Transverse colon (tissue), 4 donors: ENCODE measurements around the gene TIMM10B. TPM values are rescaled to one million over a fixed set of nuclear protein-coding genes. Genes with fewer than 3 reads are reported as not detected.

ENCODE experiments used
- DNase-seq: peaks from one replicate; pipeline ENCODE4 v3.0.0-alpha.2; 2019
- H3K27ac ChIP-seq, 4 donors: fragments of 200-600 bp; sonication (generic); 2 replicates each; pipeline ENCODE4 v1.5.1; 2016 to 2018; ENCODE audit warnings: inconsistent platforms in 4 of 4
- H3K27me3 ChIP-seq: fragments of 200-600 bp; sonication (generic); 2 replicates; pipeline ENCODE4 v1.5.1; 2017; ENCODE audit warnings: inconsistent platforms
- H3K36me3 ChIP-seq, 4 donors: fragments of 200-600 bp; sonication (generic); 2 replicates each; pipeline ENCODE4 v1.5.1; 2017 to 2019; ENCODE audit warnings: inconsistent platforms in 4 of 4
- H3K4me1 ChIP-seq, 4 donors: fragments of 200-600 bp; sonication (generic); 2 replicates each; pipeline ENCODE4 v1.5.1; 2017 to 2020; ENCODE audit warnings: inconsistent platforms in 4 of 4
- H3K4me3 ChIP-seq, 4 donors: fragments of 200-600 bp; sonication (generic); 1 replicate in 1 of 4; 2 replicates in 3 of 4; pipeline versions ENCODE4 v1.5.1 to v1.6.1; 2017 to 2019; ENCODE audit warnings: inconsistent platforms in 4 of 4
- H3K9me3 ChIP-seq, 2 donors: fragments of 200-600 bp; sonication (generic); 2 replicates each; pipeline ENCODE4 v1.5.1; 2017 to 2019; ENCODE audit warnings: inconsistent platforms in 2 of 2
- CTCF ChIP-seq, 5 experiments: fragments of 200-600 bp in 3 of 5; fragments of 450-650 bp in 2 of 5; sonication (generic) in 3 of 5; IDR thresholded peaks; 1 replicate in 2 of 5; 2 replicates in 3 of 5; pipeline ENCODE4 v1.5.1; 2016 to 2017; ENCODE audit warnings: antibody characterized with exemption in 5 of 5, inconsistent platforms in 3 of 5, mild to moderate bottlenecking in 2 of 5, moderate library complexity in 1 of 5
- EP300 ChIP-seq: sonication (generic); formaldehyde crosslinking; IDR thresholded peaks from one replicate; pipeline ENCODE4 v1.6.1; 2017; ENCODE audit warnings: antibody characterized with exemption, low read depth
- POLR2A ChIP-seq: fragments of 450-650 bp; IDR thresholded peaks from one replicate; pipeline ENCODE4 v1.6.1; 2016; ENCODE audit warnings: antibody characterized with exemption, mild to moderate bottlenecking, moderate library complexity
- POLR2AphosphoS5 ChIP-seq, 3 donors: sonication (generic); formaldehyde crosslinking; IDR thresholded peaks; one replicate each; pipeline ENCODE4 v1.6.1; 2016; ENCODE audit warnings: antibody characterized with exemption in 3 of 3
- WGBS, 2 donors: methylation state at CpG; one replicate each; pipeline ENCODE4 v1.1.5; 2018; ENCODE audit warnings: low coverage in 1 of 2; 5-methylcytosine and 5-hydroxymethylcytosine counted together
- in situ Hi-C, 4 donors: fragments of 200-750 bp; cut with MboI; loops; one replicate each; pipeline versions ENCODE4 v1.15.0 to v1.15.1; 2017; ENCODE audit warnings: low sequenced_read_pairs in 3 of 4, low pct_ligation_motif_present in 1 of 4, low pct_unique_long_range_greater_than_20kb in 1 of 4
- intact Hi-C: fragments of 100-400 bp; cut with DNase I; formaldehyde crosslinking; loops from one replicate; pipeline ENCODE4 v1.15.1; 2023; ENCODE audit warnings: low total_unique reads
- total RNA-seq, 4 donors: library from RNA; depleted of rRNA; stranded (reverse); fragments of >200 nt; gene quantifications; one replicate each; pipeline ENCODE4 v1.1.0, GENCODE V29; 2016

Gene TIMM10B
- total RNA-seq, 4 donors from 2014 or later, result 19.1 to 40.2 (median 30.3) TPM

- intact Hi-C loops, result no loop called here
Observed at GRCh38 chr11:6481924-6482275, 599 bp downstream of the TIMM10B start.

GRCh38 chr11:6482441-6482840, 1.1 kb downstream of the TIMM10B start:
- peaks cover 13 to 51% (median 36%) of the 10 kb centered on the region in 4 donors for H3K4me1 ChIP-seq
- peak overlapping the region in 2 of 4 donors; percentile 64 to 68 for H3K4me3 ChIP-seq
- in situ Hi-C loops, result loop anchor here in 1 of 4 donors (10.0 kb wide), 1 partner anchor 248 kb away; the partner anchor contains the start of genes CNGA4 and FHIP1B
- TF ChIP-seq CTCF (IDR thresholded peaks at IDR 0.05) (no peak), POLR2AphosphoS5 (IDR thresholded peaks at IDR 0.05) (no peak)
- H3K36me3 ChIP-seq, result peaks cover 0 to 9% (median 0%) of the 10 kb centered on the region in 4 donors
- intact Hi-C loops, result no loop called here
- DNase-seq, result no peak
- H3K9me3 ChIP-seq, result no peaks in the 10 kb centered on the region
- WGBS, 2 donors, result 40 to 72% methylated on average over 2 to 4 of the region's 4 CpGs
- H3K27me3 ChIP-seq, result no peaks in the 10 kb centered on the region
- H3K27ac ChIP-seq, result peak overlapping the region; percentile 91 to 96 (median 94)

More at GRCh38 chr11:6481924-6482275, 599 bp downstream of the TIMM10B start:
- TF ChIP-seq EP300 (no peak), CTCF (IDR thresholded peaks at IDR 0.05) (no peak), POLR2A (no peak), POLR2AphosphoS5 (IDR thresholded peaks at IDR 0.05) (no peak)
- Histone ChIP-seq H3K36me3 (peaks cover 0 to 9% (median 0%) of the 10 kb centered on the region in 4 donors), H3K9me3 (no peaks in the 10 kb centered on the region), H3K27ac (peak overlapping the region; percentile 91 to 96 (median 94)), H3K4me1 (peaks cover 13 to 46% (median 33%) of the 10 kb centered on the region in 4 donors), H3K4me3 (peak overlapping the region; percentile 64 to 74 (median 66)), H3K27me3 (no peaks in the 10 kb centered on the region)
- WGBS, 2 donors, result 11% methylated on average over 13 of the region's 13 CpGs; no CpG with 5 or more reads in 1 of the 2 donors
- in situ Hi-C loops, result loop anchor here in 1 of 4 donors (10.0 kb wide), 1 partner anchor 247 kb away; the partner anchor contains the start of genes CNGA4 and FHIP1B
- no peak for DNase-seq

- intact Hi-C loops, result no loop called here
- Histone ChIP-seq H3K4me3 (no peak overlapping the region), H3K27ac (peak overlapping the region in 2 of 4 donors; percentile 91 to 94), H3K9me3 (no peaks in the 10 kb centered on the region), H3K27me3 (no peaks in the 10 kb centered on the region), H3K36me3 (peaks cover 0 to 7% (median 0%) of the 10 kb centered on the region in 4 donors), H3K4me1 (peaks cover 13 to 57% (median 39%) of the 10 kb centered on the region in 4 donors)
- no peak for TF ChIP-seq CTCF (IDR thresholded peaks at IDR 0.05)
- no peak for TF ChIP-seq EP300
- 83 to 84% methylated on average over 6 of the region's 6 CpGs for WGBS, 2 donors
- in situ Hi-C loops, result loop anchor here in 1 of 4 donors (10.0 kb wide), 1 partner anchor 248 kb away; the partner anchor contains the start of genes CNGA4 and FHIP1B
- DNase-seq, result no peak
Observed at GRCh38 chr11:6483015-6483414, 1.7 kb downstream of the TIMM10B start.

DNA sequence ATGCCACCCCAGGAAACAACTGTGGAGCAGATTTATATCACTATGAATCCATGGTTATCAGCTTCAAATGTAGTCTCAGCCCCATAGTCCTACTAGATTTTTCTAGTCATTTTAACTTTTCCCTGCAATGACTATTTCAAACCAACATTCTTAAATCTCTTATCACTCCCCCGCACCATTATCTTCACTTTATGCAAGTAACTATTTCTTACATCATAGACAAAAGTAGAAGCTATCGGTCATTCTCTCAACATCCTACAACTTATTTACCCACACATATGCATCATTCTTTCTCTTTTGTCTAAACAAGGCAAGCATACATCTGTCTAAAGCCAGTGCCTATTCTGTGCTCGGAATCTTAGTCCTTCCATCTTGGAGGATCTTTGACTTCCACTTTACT, 4.4 kb downstream of the TIMM10B start:
- Histone ChIP-seq H3K4me1 (peaks cover 13 to 65% (median 39%) of the 10 kb centered on the region in 4 donors), H3K27me3 (no peaks in the 10 kb centered on the region), H3K9me3 (no peaks in the 10 kb centered on the region), H3K4me3 (no peak overlapping the region), H3K36me3 (no peaks in the 10 kb centered on the region), H3K27ac (peak overlapping the region in 1 of 4 donors; percentile 36)
- no peak for TF ChIP-seq EP300
- WGBS, 2 donors, result 61 to 79% methylated on average over 3 of the region's 3 CpGs
- no peak for DNase-seq
- in situ Hi-C loops (loop anchor here in 1 of 4 donors (10.0 kb wide), 1 partner anchor 251 kb away; the partner anchor contains the start of genes CNGA4 and FHIP1B), intact Hi-C loops (no loop called here)
